NCI-H345 treated with DMSO at 0.1 percent for 48 hours (cell line): ENCODE measurements around the gene SCTR.

ENCODE experiments used
- DNase-seq: peaks from one replicate; lab custom pipeline; 2025; ENCODE audit not compliant: unreplicated experiment; lab: John Stamatoyannopoulos, UW

Gene SCTR

GRCh38 chr2:119449521-119449920 lies 74.8 kb downstream of the SCTR start:
- no peak for DNase-seq

- no peak for DNase-seq
Measured at GRCh38 chr2:119448427-119449141, 75.7 kb downstream of the SCTR start.

GRCh38 chr2:119446037-119446436 lies 78.2 kb downstream of the SCTR start:
- DNase-seq: no peak

- DNase-seq: no peak
Measured at GRCh38 chr2:119442850-119443249, 81.4 kb downstream of the SCTR start.

- DNase-seq: no peak
Measured at GRCh38 chr2:119442226-119442619, 82.1 kb downstream of the SCTR start.

- no peak for DNase-seq
Measured at GRCh38 chr2:119441376-119442225, 82.7 kb downstream of the SCTR start.

- no peak for DNase-seq
Measured at GRCh38 chr2:119440873-119441272, 83.4 kb downstream of the SCTR start.

GRCh38 chr2:119440501-119440870 lies 83.8 kb downstream of the SCTR start:
- no peak for DNase-seq

- no peak for DNase-seq
Measured at GRCh38 chr2:119439574-119440500, 84.4 kb downstream of the SCTR start.

- no peak for DNase-seq
Measured at GRCh38 chr2:119438726-119439284, 85.5 kb downstream of the SCTR start.

- DNase-seq: no peak
Measured at GRCh38 chr2:119438128-119438656, 86.1 kb downstream of the SCTR start.

- DNase-seq: no peak
Measured at GRCh38 chr2:119436993-119437772, 87.1 kb downstream of the SCTR start.

GRCh38 chr2:119435953-119436297 lies 88.4 kb downstream of the SCTR start:
- DNase-seq: no peak

GRCh38 chr2:119435081-119435952 lies 89.0 kb downstream of the SCTR start:
- no peak for DNase-seq

- no peak for DNase-seq
Measured at GRCh38 chr2:119434664-119435063, 89.6 kb downstream of the SCTR start.

- no peak for DNase-seq
Measured at GRCh38 chr2:119433636-119434327, 90.5 kb downstream of the SCTR start.

- no peak for DNase-seq
Measured at GRCh38 chr2:119432851-119433522, 91.3 kb downstream of the SCTR start.
